LoVo (cell line): ENCODE measurements around the gene TSSK3.
A peak's percentile ranks its signal among the peaks of the same experiment; 100 is the strongest.
"Not testable (repeated sequence)": the region's sequence is repeated elsewhere in the genome, so short reads cannot be mapped to it uniquely, and the experiment has no call there.

Experiments
- DNase-seq: peaks from one replicate; pipeline ENCODE4 v3.0.0-alpha.2; 2016; ENCODE audit warnings: low spot score

Gene TSSK3

GRCh38 chr1:32338637-32339145 is 23.6 kb upstream of the TSSK3 start:
- no peak for DNase-seq

GRCh38 chr1:32339363-32339978 is 22.9 kb upstream of the TSSK3 start:
- no peak for DNase-seq

GRCh38 chr1:32341186-32341757 is 21.1 kb upstream of the TSSK3 start:
- DNase-seq: no peak

- no peak for DNase-seq
These were observed 20.4 kb upstream of the TSSK3 start for GRCh38 chr1:32341971-32342370.

GRCh38 chr1:32342704-32343103 is 19.6 kb upstream of the TSSK3 start:
- no peak for DNase-seq

- DNase-seq: no peak
These were observed 17.0 kb upstream of the TSSK3 start for GRCh38 chr1:32345289-32345827.

GRCh38 chr1:32346532-32347157 is 15.7 kb upstream of the TSSK3 start:
- DNase-seq: no peak

- DNase-seq: no peak
These were observed 13.1 kb upstream of the TSSK3 start for GRCh38 chr1:32349211-32349708.

GRCh38 chr1:32350785-32351398 is 11.4 kb upstream of the TSSK3 start:
- DNase-seq: no peak

GRCh38 chr1:32351399-32352238 is 10.7 kb upstream of the TSSK3 start:
- peak; percentile 92 for DNase-seq

GRCh38 chr1:32352239-32352745 is 10.0 kb upstream of the TSSK3 start:
- DNase-seq: no peak

- DNase-seq: no peak
These were observed 9.4 kb upstream of the TSSK3 start for GRCh38 chr1:32352831-32353383.

- no peak for DNase-seq
These were observed 8.9 kb upstream of the TSSK3 start for GRCh38 chr1:32353431-32353830.

- no peak for DNase-seq
These were observed 8.3 kb upstream of the TSSK3 start for GRCh38 chr1:32353886-32354570.

GRCh38 chr1:32355778-32356177 is 6.6 kb upstream of the TSSK3 start:
- DNase-seq: not testable (repeated sequence)

GRCh38 chr1:32356478-32356877 is 5.9 kb upstream of the TSSK3 start:
- no peak for DNase-seq

GRCh38 chr1:32357614-32358013 is 4.7 kb upstream of the TSSK3 start:
- DNase-seq: no peak

GRCh38 chr1:32358435-32358834 is 3.9 kb upstream of the TSSK3 start:
- no peak for DNase-seq

- DNase-seq: no peak
These were observed 1.0 kb upstream of the TSSK3 start for GRCh38 chr1:32361308-32361673.

- no peak for DNase-seq
These were observed 465 bp upstream of the TSSK3 start for GRCh38 chr1:32361674-32362473.
